ENCODE measurements around the gene TICRR.

DNA sequence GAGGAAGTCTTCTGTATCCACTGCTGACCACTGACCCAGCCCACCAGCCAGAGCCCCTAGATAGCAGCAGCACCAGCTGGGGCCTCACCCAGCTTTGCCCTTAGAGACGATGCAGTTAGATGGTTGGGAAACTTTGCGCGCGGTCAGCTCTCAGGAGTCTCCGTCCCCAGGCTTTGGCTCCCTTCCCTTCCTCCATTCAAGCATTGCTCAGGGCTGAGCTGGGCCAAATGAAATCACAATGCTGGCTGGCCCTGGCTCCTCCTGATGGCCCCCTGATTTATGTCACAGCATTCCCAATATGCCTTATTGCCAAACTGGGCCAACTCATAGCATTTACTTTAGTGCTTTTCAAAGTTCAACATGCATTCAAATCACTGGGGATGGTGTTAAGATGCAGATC, 44.3 kb upstream of the TICRR start:
- TF ChIP-seq POLR2A (IDR thresholded peaks at IDR 0.05) (no peak), EP300 (IDR thresholded peaks at IDR 0.05) (no peak)
- TF ChIP-seq, protein P1, sequence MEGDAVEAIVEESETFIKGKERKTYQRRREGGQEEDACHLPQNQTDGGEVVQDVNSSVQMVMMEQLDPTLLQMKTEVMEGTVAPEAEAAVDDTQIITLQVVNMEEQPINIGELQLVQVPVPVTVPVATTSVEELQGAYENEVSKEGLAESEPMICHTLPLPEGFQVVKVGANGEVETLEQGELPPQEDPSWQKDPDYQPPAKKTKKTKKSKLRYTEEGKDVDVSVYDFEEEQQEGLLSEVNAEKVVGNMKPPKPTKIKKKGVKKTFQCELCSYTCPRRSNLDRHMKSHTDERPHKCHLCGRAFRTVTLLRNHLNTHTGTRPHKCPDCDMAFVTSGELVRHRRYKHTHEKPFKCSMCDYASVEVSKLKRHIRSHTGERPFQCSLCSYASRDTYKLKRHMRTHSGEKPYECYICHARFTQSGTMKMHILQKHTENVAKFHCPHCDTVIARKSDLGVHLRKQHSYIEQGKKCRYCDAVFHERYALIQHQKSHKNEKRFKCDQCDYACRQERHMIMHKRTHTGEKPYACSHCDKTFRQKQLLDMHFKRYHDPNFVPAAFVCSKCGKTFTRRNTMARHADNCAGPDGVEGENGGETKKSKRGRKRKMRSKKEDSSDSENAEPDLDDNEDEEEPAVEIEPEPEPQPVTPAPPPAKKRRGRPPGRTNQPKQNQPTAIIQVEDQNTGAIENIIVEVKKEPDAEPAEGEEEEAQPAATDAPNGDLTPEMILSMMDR (IDR thresholded peaks at IDR 0.05): no peak

Measured in tibial nerve (tissue), 4 donors.